HPDE6-E6E7 (cell line): ENCODE measurements around the gene MAGEA9.
"Not testable (repeated sequence)": the region's sequence is repeated elsewhere in the genome, so short reads cannot be mapped to it uniquely, and the experiment has no call there.

Experiments used
- DNase-seq: peaks from one replicate; pipeline ENCODE4 v3.0.0; 2011; ENCODE audit warnings: missing footprints; ENCODE audit errors: extremely low spot score

Gene MAGEA9

GRCh38 chrX:149781727-149782126, at the start of gene MAGEA9:
Gene MAGEA9, plus strand, starts transcription at chrX:149781930. Its CDS starts 4,281 bp downstream, at chrX:149786211.
- DNase-seq, result not testable (repeated sequence)

GRCh38 chrX:149742269-149742668, 39.5 kb upstream of the MAGEA9 start:
- DNase-seq, result not testable (repeated sequence)

GRCh38 chrX:149746390-149747007, 35.2 kb upstream of the MAGEA9 start:
- DNase-seq, result not testable (repeated sequence)

- DNase-seq, result no peak
These were observed 24.3 kb upstream of the MAGEA9 start for GRCh38 chrX:149757206-149758067.

- no peak for DNase-seq
These were observed 23.5 kb upstream of the MAGEA9 start for GRCh38 chrX:149758068-149758714.

GRCh38 chrX:149758715-149759078, 23.0 kb upstream of the MAGEA9 start:
- DNase-seq, result not testable (repeated sequence)

GRCh38 chrX:149759824-149760223, 21.9 kb upstream of the MAGEA9 start:
- no peak for DNase-seq

- no peak for DNase-seq
These were observed 20.8 kb upstream of the MAGEA9 start for GRCh38 chrX:149760965-149761364.

GRCh38 chrX:149761858-149762674, 19.7 kb upstream of the MAGEA9 start:
- DNase-seq, result not testable (repeated sequence)

GRCh38 chrX:149762696-149763614, 18.8 kb upstream of the MAGEA9 start:
- no peak for DNase-seq

GRCh38 chrX:149770344-149770743, 11.4 kb upstream of the MAGEA9 start:
- not testable (repeated sequence) for DNase-seq

- DNase-seq, result not testable (repeated sequence)
These were observed 8.7 kb upstream of the MAGEA9 start for GRCh38 chrX:149773026-149773425.

GRCh38 chrX:149773768-149774167, 8.0 kb upstream of the MAGEA9 start, which contains the start of gene HSFX1:
Gene HSFX1, plus strand, starts transcription at chrX:149774068. Its CDS starts 614 bp downstream, at chrX:149774682.
- DNase-seq, result not testable (repeated sequence)

GRCh38 chrX:149777999-149778398, 3.7 kb upstream of the MAGEA9 start:
- not testable (repeated sequence) for DNase-seq

- not testable (repeated sequence) for DNase-seq
These were observed 13.8 kb downstream of the MAGEA9 start for GRCh38 chrX:149795531-149795930.

GRCh38 chrX:149799095-149799714, 17.5 kb downstream of the MAGEA9 start:
- no peak for DNase-seq

- DNase-seq, result no peak
These were observed 18.2 kb downstream of the MAGEA9 start for GRCh38 chrX:149799938-149800337.

- DNase-seq, result no peak
These were observed 21.8 kb downstream of the MAGEA9 start for GRCh38 chrX:149803458-149804062.

GRCh38 chrX:149804102-149804501, 22.4 kb downstream of the MAGEA9 start:
- DNase-seq, result no peak
